IPS DF 4.7 (cell line): ENCODE data around the gene FMO1.
"Not testable (repeated sequence)": the region's sequence is repeated elsewhere in the genome, so short reads cannot be mapped to it uniquely, and the experiment has no call there.

Source experiments
- DNase-seq: peaks from one replicate; pipeline ENCODE4 v3.0.0-alpha.2; 2013; ENCODE audit warnings: low spot score; ENCODE audit errors: extremely low read depth

The FMO1 gene

DNA sequence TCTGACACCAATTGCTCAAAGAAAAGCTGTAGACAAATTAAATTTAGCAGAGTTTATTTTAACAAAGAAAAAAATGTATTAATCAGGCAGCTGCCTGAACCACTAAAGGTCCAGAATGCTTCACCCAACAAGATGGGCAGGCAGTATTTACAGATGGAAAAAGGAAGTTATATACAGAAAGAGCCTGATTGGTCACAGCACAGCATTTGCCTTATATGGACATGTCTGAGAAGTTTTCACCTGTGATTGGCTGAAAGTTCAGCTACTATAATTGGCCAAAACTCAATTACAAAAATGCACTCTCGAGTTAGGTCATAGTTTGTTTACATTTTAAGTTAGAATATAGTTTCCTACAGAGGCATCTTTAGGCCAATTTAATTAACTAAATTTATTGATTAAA is 15.1 kb upstream of the FMO1 start:
- DNase-seq = no peak

DNA sequence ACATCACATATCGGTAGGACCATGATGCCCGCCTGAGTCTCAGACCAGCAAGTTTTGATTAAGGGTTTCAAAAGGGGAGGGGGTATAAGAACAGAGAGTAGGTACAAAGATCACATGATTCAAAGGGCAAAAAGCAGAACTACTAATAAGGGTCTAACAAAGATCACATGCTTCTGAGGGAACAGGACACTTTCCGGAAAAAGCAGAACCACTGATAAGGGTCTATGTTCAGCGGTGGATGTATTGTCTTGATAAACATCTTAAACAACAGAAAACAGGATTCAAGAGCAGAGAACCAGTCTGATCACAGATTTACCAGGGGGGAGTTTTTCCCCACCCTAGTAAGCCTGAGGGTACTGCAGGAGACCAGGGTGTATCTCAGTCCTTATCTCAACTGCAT is 12.1 kb upstream of the FMO1 start:
- not testable (repeated sequence) for DNase-seq

DNA sequence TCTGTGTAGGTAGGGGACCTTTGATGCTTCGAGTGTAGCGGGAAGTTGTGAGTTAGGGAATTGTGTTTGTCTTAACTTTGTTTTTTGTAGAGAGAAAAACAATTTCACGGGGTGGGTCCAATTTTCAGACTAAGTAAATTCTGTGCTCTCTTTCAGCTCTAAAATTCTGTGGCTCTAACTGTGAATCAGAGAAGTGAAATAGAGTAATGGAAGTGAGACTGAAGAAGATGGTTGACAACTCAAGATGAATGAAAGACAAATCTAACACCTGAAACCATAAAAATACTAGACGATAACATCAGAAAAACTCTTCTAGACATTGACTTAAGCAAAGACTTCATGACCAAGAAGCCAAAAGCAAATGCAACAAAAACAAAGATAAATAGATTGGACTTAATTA is 4.4 kb upstream of the FMO1 start:
- DNase-seq = no peak

DNA sequence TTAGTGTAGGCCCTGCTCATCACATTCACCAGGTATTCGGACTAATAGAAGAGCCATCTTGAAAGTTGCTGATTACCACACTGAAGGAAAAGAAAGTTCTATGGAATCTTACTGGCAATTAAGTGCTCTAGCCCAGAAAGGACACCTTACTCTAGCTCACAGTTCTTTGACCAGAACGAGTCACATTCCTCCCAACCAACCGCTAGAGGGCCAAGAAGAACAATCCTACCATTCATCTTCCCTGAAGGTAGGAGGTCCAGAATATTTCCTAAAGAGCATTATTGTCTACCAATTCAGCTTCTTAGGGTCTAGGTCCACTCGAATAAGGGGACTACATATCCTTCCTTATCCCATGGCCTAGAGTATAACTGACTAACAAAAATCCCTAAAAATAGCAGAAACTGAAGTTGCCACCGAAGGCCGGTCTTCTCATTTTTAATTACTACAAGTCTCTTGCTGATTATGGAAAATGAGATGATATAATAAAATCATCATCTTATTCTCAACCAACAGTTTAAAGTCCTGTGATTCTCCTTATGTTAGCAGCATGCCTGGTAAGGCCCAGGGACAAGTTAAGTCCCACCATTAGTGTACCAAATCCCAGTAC is 2.7 kb upstream of the FMO1 start:
- no peak for DNase-seq

DNA sequence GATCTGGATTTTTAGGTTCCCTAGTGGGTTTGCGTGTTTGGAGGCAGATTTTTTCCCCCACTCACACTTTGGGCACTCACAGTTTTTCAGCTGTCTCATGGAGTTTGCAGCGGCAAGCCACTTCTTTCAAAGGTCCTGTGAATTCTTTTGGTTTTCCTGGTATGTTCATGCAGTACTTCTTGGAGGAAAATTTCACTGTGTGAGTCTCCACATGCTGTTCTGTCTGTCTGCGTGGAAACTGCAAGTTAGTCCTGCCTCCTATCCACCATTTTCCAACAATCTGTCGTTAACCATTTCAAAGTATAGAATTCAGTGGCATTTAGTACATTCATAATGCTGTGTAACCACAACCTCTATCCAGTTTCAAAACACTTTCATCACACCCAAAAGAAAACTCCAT is 793 bp upstream of the FMO1 start:
- no peak for DNase-seq

DNA sequence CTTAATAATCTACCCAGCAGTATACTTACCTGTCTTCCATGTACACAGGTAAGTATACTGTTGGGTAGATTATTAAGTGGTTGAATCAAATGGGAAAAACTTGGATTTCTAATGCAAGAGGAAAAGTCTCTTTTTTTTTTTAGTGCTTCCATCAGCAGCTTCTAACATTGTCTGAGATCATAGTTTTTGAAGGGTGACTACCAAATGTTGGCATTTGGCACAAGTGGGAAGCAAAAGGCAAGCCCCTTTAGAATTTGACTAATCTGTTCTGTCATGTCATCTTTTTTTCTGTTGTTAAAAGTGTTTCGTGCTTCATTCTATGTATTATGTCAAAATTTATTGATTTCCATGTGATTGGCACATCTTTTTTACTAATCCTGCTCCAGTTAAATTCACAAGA is 547 bp downstream of the FMO1 start:
- DNase-seq = no peak

DNA sequence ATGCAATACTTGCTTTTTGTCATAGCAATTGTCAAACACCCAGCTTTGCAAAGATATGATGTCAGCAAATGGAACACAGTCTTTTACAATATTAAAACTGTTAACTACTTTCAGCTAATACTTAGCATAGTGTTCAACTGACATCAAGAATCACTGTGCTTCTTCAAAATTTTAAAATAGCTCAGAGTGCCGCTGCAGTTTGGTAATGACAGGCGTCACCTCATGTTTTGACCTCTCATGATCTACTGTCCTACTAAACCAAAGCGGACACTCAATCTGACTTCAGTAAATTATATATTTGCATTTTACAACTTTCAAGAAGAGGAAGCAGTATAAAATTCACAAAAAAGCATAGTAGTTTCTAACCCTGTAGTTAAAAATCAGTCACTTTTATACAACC is 2.0 kb downstream of the FMO1 start:
- no peak for DNase-seq

DNA sequence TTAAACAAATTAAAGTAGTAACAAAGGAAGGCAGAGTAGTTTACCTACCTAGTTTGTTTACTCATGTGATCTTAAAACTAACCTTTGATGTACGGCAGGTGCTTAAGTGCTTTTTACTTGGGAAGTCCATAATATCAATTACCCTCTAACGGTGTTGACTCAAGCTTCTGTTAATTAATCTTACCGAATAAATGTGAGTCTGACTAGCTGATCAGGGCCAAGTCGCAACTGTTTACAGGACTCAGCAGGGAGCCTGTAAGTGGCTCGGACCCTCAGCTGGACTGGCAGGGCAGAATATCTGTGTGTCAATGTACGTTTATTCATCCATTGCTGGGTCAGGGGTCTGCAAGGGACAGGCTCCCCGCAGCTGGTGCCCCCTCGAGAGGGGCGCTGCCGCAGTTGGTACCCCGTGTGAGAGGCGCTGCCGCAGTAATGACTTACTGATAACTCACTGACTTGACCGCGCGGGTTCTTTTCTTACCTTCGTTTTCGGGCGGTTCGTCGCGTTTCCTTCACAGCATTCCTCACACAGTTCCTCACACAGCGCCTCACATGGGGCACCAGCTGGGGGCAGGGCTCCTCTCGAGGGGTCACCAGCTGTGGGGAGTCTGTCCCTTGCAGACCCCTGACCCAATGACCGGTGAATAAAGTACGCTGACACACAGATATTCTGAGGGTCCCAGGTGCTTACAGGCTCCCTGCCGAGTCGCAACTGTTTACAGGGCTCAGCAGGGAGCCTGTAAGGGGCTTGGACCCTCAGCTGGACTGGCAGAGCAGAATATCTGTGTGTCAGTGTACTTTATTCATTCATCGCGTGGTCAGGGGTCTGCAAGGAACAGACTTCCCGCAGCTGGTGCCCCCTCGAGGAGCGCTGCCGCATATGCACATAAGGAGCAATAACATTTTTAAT is 3.0 kb downstream of the FMO1 start:
- DNase-seq = no peak

DNA sequence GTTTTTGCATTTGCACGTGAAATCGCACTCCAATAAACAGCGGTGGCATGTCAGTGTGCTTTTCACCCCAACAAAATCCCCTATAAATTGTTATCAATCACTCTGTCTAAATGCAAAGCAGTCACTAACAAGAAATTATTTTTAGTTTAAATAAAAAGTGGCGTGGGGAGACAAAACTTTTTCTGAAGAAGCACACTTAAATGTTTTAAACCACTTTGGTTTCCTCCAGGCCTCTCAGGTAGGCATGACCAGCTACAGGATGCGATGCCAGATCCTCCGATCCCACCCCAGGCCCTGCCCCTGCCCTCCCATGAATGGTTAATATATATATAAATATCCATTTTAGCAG is 3.6 kb downstream of the FMO1 start:
- DNase-seq = no peak

DNA sequence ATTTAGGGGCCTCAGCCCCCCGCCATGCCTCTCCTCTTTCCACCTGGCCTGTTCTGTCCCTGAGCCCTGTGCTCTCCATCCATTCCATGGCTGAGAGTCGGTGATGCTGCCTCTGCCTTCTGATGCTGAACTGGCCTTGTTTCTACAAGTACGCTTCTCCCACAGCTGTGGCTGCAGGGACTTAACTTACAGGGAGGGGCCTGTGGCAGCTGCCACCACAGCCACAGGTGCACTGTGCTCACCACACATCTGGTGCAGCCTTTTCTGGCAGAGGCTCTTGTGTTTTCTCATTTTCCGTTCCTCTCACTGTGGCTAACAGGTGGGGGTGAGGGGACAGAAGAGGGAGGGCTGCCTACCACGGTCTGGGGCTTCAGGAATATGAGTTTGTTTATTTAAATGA is 4.2 kb downstream of the FMO1 start:
- DNase-seq = no peak

DNA sequence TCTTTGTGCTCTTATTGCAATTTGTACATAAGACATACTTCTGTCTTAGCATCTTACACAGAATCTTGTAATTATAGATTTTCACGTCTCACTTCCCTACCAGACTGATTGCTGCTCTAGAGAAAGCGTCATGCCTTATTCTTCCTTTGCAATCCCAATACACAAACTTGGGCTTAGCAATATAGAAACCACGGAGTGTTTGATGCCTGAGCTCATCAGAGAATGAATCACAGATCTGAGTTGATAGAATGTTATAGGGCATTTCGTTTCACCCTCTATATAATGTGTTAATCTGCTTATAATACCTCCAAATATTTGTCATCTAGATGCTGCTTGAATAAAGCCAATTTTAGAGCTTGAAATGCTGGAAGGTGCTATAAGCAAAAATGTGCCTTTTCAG is 6.6 kb downstream of the FMO1 start:
- no peak for DNase-seq

DNA sequence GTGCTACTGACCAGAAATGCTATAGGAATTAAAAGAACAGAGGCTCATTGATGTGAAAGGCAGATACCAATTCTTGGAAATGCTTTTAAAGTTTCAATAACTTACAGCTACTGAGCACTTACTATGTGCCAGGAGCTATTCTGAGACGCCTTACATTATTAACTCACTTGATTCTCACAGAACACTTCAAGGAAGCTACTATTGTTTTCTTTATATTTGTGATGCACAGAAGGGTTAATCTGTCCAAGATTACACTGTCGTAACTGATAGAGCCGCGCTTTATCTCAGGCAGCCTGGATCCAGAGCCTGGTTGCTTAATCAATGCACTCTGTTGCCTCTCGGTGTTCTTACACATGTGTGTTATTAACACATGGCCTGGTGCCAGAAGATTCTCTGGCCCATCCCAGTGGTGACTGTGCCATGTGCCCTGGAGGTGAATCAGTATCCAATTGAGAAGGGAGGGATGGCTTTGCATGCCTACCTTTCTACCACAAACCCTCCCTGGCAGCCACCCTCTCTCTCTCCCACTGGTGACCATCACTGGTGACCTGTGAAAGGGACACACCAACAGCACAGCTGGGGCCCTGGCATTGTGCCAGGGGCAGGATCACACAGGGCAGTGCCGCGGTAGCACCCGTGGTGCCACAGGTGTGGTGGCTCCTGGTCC is 8.8 kb downstream of the FMO1 start:
- DNase-seq = no peak

DNA sequence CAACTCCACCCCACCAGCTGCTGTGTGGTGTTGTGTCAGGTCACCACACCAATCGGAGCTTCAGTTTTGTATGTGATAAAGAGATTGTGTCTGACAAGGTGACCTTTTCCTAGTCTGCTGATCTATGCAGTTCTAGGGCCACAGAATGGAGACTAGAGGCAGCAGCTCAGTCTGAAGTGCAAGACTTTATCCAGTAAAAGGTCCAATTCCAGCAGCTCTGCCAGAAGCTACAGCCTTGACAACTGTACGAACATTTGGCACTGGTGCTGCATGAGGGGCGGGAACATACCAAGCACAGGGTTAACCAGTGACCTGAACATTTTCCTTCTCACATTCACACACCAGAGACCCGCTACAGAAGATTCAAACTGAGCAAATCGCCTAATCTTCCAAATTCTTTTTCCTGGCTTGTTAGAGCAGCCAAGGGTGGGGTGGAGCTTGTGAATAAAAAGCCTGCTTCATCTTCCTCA is 9.3 kb downstream of the FMO1 start:
- DNase-seq = no peak

DNA sequence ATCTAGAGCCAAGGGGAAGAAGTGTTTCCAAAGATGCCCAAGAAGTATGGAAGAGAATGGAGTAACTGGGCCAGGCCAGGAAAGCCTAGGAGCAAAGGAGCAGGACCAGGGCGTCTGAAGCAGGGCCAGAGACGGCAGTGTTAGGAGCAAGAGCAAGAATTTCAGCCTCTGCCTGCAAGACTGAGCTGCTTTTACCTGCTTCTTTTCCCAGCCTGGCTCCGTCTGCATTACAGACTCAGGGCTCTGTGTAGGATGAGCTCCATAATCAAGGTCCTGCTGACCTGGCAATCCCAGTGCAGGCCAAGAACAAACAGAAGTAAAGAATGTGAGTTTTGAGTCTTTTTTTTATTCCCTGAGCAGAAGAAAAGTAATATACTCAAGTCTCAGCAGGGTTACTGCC is 10.1 kb downstream of the FMO1 start:
- DNase-seq = no peak

DNA sequence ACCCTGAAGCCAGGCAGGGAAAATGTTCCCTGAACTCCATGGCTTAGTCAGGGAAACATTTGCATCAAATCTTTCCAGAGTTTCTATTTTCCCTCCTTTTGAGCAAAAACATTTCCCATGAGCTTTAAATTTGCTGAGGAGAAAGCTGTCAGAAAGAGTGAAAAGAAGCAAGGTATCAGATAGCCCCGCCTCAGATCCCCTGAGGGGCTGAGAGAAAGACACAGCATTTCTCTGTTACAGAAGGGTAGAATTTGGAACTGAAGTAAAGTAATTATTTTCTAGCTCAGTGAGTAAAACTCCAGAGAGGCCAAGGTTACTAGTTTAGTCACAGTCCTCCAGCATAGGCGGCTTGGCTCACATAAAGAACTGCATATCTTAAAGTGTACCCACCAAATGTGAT is 10.6 kb downstream of the FMO1 start:
- DNase-seq = no peak

DNA sequence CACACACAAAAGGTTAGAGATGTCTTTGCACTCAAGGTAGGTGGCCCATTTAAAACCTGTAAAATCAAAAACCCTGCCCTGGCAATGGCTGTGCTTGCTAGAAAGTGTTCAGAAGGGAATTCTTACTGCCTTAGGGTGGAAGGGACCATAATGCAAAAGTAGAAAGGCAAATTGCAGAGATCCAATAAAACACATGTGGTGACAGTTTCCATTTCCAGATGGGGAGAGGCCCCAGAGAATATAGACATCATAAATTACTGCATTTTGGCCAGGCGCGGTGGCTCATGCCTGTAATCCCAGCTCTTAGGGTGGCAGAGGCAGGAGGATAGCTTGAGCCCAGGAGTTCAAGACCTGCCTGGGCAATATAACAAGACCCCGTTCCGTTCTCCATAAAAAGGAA is 13.0 kb downstream of the FMO1 start:
- no peak for DNase-seq

DNA sequence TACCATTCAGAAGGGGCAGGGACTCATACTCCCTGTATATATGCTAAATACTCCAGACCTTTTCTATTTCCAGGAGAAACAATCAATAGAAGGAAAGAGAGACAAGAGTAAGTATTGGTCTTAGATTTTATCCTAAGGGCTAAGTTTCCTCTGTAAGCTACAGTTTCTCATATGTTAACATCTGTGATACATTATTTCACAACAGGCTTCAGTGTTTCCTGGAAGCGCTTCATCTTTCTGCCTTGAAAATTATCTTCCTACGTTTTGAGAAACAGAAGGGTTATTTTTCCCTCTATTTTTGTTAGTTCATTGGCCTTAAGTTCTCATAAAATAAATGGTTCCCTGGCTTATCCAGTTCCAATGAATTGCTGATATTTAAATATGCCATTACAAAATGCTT is 15.6 kb downstream of the FMO1 start:
- no peak for DNase-seq

DNA sequence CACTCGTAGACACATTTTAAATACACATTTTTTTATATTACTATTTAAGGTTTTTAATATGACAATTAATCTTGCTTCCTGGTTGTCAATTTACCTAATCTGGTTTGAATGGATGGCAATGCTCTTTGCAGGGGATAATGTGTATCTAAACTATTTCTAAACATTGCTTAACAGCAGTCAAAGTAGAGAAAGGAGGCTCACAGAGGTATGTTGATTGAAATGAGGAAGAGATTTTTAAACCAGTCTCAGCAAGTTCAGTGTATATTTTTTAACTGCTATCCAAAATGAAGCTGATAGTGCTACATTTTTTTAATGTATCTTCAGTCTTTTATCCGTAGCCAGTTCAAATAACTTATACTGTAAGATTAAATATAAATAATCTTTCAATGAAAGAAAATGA is 17.4 kb downstream of the FMO1 start:
- DNase-seq = no peak

DNA sequence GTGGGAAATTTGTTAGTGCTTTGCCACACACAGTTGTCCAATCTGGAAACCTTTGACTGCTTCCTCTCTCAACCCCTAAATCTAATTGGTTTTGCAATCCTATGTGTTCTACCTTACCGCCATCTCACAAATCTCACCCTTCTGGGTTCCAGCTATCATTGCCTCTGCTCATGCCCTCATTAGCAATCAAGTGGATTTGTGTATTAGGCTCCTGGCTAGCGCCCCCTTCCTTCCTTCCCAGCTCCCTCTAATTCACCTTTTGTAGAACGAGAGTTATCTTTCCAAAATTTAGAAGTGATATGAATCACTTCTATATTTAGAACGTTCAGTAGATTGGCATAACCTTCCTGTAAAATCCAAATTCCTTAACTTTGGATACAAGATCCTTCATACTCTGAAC is 18.6 kb downstream of the FMO1 start:
- no peak for DNase-seq

DNA sequence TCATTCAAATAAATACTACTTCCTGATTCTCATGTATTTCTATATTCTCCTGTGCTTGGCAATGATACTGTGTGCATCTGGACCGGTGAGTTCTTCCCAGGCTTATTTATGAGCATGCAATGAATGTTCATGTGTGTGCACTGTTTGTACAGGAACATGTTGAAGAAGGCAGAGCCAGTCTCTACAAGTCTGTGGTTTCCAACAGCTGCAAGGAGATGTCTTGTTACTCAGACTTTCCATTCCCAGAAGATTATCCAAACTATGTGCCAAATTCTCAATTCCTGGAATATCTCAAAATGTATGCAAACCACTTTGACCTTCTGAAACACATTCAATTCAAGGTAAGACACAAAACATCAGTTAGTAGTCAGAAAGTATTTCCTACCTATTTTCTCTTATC is 19.1 kb downstream of the FMO1 start:
- DNase-seq = no peak

DNA sequence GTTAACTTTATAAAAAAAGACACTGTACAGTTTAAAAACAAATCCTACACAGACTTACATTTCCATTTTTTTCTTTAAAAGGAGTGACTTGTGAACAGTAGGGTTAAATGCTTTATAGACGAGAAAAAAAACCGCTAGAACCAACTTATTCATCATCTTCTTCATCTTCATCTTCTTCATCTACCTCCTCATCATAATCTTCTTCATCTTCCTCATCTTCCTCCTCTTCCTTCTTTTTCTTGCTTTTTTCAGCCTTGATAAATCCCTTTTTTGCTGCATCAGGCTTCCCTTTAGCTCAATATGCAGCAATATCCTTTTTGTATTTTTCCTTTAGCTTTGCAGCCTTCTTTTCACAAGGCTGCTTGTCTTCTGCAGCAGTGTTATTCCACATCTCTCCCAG is 22.5 kb downstream of the FMO1 start:
- DNase-seq = no peak

DNA sequence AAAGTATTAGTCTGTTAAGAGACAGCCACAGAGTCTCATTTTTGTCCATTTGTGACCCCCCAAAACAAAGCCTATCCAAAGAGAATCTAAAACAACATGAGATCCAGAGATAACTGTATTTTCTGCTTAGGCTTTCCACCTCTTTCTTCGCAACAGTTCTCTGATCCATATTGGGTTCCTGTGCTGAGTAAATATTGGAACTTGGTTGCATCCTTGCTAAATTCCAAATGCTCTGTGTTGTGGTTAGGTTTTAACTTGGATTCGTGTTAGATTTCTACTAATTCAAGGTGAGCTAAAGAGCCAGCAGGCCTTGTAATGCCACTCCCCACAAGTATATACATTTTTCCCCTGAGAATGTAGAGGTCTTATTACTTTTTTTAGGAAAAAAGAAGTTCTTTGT is 29.2 kb downstream of the FMO1 start:
- no peak for DNase-seq

DNA sequence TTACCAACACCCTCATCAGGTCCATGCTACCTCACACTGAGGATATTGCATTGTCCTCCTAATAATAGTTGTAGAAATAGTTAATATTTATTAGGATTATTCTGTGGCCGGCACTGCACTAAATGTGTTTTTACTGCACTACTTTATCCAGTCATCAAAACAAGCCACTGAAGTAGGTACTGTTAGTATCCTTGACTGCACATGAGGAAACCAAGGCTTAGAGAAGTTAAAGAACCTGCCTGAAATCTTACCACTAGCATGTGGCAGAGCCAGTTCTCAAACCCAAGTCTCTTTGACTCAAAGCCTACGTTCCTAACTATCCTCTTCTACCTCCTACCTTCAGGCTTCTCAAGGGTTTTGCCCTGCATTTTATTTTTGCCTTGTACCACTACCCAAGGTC is 30.9 kb downstream of the FMO1 start:
- no peak for DNase-seq
